Suprapubic skin (tissue), 4 donors: Measurements from ENCODE around the gene CCDC69. TPM values are rescaled to one million over a fixed set of nuclear protein-coding genes. Genes with fewer than 3 reads are reported as not detected.

ENCODE experiments used
- DNase-seq, 2 donors: peaks; one replicate each; pipeline ENCODE4 v3.0.0-alpha.2; 2019; ENCODE audit warnings: low spot score in 2 of 2
- H3K27ac ChIP-seq: fragments of 200-600 bp; sonication (generic); one replicate; pipeline ENCODE4 v1.5.1; 2019
- H3K27me3 ChIP-seq: fragments of 200-600 bp; sonication (generic); one replicate; pipeline ENCODE4 v1.5.1; 2019
- H3K36me3 ChIP-seq: fragments of 200-600 bp; sonication (generic); one replicate; pipeline ENCODE4 v1.5.1; 2019
- H3K4me1 ChIP-seq: fragments of 200-600 bp; sonication (generic); one replicate; pipeline ENCODE4 v1.5.1; 2019
- H3K4me3 ChIP-seq: fragments of 200-600 bp; sonication (generic); one replicate; pipeline ENCODE4 v1.5.1; 2019; ENCODE audit warnings: mild to moderate bottlenecking
- H3K9me3 ChIP-seq: fragments of 200-600 bp; sonication (generic); one replicate; pipeline ENCODE4 v1.5.1; 2019
- CTCF ChIP-seq, 2 donors: fragments of 200-600 bp in 1 of 2; fragments of 450-650 bp in 1 of 2; sonication (generic) in 1 of 2; IDR thresholded peaks; one replicate each; pipeline ENCODE4 v1.5.1; 2016 to 2019; ENCODE audit warnings: antibody characterized with exemption in 2 of 2, mild to moderate bottlenecking in 1 of 2, moderate library complexity in 1 of 2
- EP300 ChIP-seq: sonication (generic); formaldehyde crosslinking; IDR thresholded peaks from one replicate; pipeline ENCODE4 v1.6.1; 2017; ENCODE audit warnings: antibody characterized with exemption
- POLR2A ChIP-seq, 2 donors: fragments of 450-650 bp; IDR thresholded peaks; one replicate each; pipeline ENCODE4 v1.6.1; 2017; ENCODE audit warnings: antibody characterized with exemption in 2 of 2, mild to moderate bottlenecking in 2 of 2, moderate library complexity in 2 of 2
- POLR2AphosphoS5 ChIP-seq, 3 donors: sonication (generic); formaldehyde crosslinking; IDR thresholded peaks; one replicate each; pipeline ENCODE4 v1.6.1; 2017; ENCODE audit warnings: antibody characterized with exemption in 3 of 3
- WGBS: methylation state at CpG from one replicate; pipeline ENCODE4 v1.1.5; 2018; 5-methylcytosine and 5-hydroxymethylcytosine counted together
- total RNA-seq, 4 donors: library from RNA; depleted of rRNA; stranded (reverse); fragments of >200 nt; gene quantifications; one replicate each; pipeline ENCODE4 v1.1.0, GENCODE V29; 2016

CCDC69 gene
- total RNA-seq, 4 donors from 2014 or later: 11.5 to 32.3 (median 26.8) TPM

GRCh38 chr5:151251621-151252020 is 27.7 kb upstream of the CCDC69 start:
- 96% methylated on average over 4 of the region's 4 CpGs for WGBS
- peak in 1 of 2 donors; percentile 60 for DNase-seq
- no peak for TF ChIP-seq POLR2AphosphoS5 (IDR thresholded peaks at IDR 0.05)
- TF ChIP-seq EP300: no peak
- no peak for TF ChIP-seq CTCF (IDR thresholded peaks at IDR 0.05)
- TF ChIP-seq POLR2A (IDR thresholded peaks at IDR 0.05): no peak
- Histone ChIP-seq H3K4me3 (no peak overlapping the region), H3K9me3 (no peaks in the 10 kb centered on the region), H3K36me3 (no peaks in the 10 kb centered on the region), H3K27ac (no peak overlapping the region), H3K4me1 (peaks cover 29% of the 10 kb centered on the region), H3K27me3 (no peaks in the 10 kb centered on the region)

- WGBS: 89% methylated on average over 5 of the region's 5 CpGs
- peak in 1 of 2 donors; percentile 18 for DNase-seq
- no peak overlapping the region for H3K27ac ChIP-seq
Measured at GRCh38 chr5:151251001-151251551, 27.2 kb upstream of the CCDC69 start.

GRCh38 chr5:151250346-151251000 is 26.6 kb upstream of the CCDC69 start:
- no peak overlapping the region for H3K4me3 ChIP-seq
- H3K36me3 ChIP-seq: no peaks in the 10 kb centered on the region
- no peaks in the 10 kb centered on the region for H3K27me3 ChIP-seq
- no peak overlapping the region for H3K27ac ChIP-seq
- peak in 1 of 2 donors; percentile 50 for DNase-seq
- 90% methylated on average over 10 of the region's 10 CpGs for WGBS
- TF ChIP-seq EP300 (no peak), POLR2A (IDR thresholded peaks at IDR 0.05) (no peak), POLR2AphosphoS5 (IDR thresholded peaks at IDR 0.05) (no peak), CTCF (IDR thresholded peaks at IDR 0.05) (no peak)
- no peaks in the 10 kb centered on the region for H3K9me3 ChIP-seq
- H3K4me1 ChIP-seq: peaks cover 27% of the 10 kb centered on the region

More at GRCh38 chr5:151251001-151251551, 27.2 kb upstream of the CCDC69 start:
- no peaks in the 10 kb centered on the region for H3K36me3 ChIP-seq
- H3K9me3 ChIP-seq: no peaks in the 10 kb centered on the region
- no peak for TF ChIP-seq POLR2A (IDR thresholded peaks at IDR 0.05)
- no peak for TF ChIP-seq POLR2AphosphoS5 (IDR thresholded peaks at IDR 0.05)
- no peak for TF ChIP-seq CTCF (IDR thresholded peaks at IDR 0.05)
- no peak for TF ChIP-seq EP300
- no peak overlapping the region for H3K4me3 ChIP-seq
- no peaks in the 10 kb centered on the region for H3K27me3 ChIP-seq
- H3K4me1 ChIP-seq: peaks cover 27% of the 10 kb centered on the region

GRCh38 chr5:151249281-151249680 is 25.4 kb upstream of the CCDC69 start:
- TF ChIP-seq EP300 (no peak), POLR2A (IDR thresholded peaks at IDR 0.05) (no peak), POLR2AphosphoS5 (IDR thresholded peaks at IDR 0.05) (no peak), CTCF (IDR thresholded peaks at IDR 0.05) (no peak)
- DNase-seq: peak in 1 of 2 donors; percentile 4
- H3K9me3 ChIP-seq: no peaks in the 10 kb centered on the region
- H3K27me3 ChIP-seq: no peaks in the 10 kb centered on the region
- H3K36me3 ChIP-seq: no peaks in the 10 kb centered on the region
- no peak overlapping the region for H3K4me3 ChIP-seq
- 79% methylated on average over 5 of the region's 5 CpGs for WGBS
- no peak overlapping the region for H3K27ac ChIP-seq
- H3K4me1 ChIP-seq: peaks cover 17% of the 10 kb centered on the region

- TF ChIP-seq POLR2AphosphoS5 (IDR thresholded peaks at IDR 0.05): no peak
- TF ChIP-seq EP300: no peak
- no peak for TF ChIP-seq POLR2A (IDR thresholded peaks at IDR 0.05)
- no peak for TF ChIP-seq CTCF (IDR thresholded peaks at IDR 0.05)
- 73% methylated on average over 2 of the region's 2 CpGs for whole genome bisulfite sequencing
- Histone ChIP-seq H3K27me3 (no peaks in the 10 kb centered on the region), H3K4me1 (peaks cover 10% of the 10 kb centered on the region), H3K27ac (no peak overlapping the region), H3K4me3 (no peak overlapping the region), H3K36me3 (no peaks in the 10 kb centered on the region), H3K9me3 (no peaks in the 10 kb centered on the region)
- DNase-seq: peak in 1 of 2 donors; percentile 5
Measured at GRCh38 chr5:151248651-151249050, 24.8 kb upstream of the CCDC69 start.
